CD4-positive, alpha-beta T cell treated with Interleukin-2 at 100 ng/mL for 4 hours (primary cell): ENCODE measurements around the gene ZNF579.
"Not testable (repeated sequence)": the region's sequence is repeated elsewhere in the genome, so short reads cannot be mapped to it uniquely, and the experiment has no call there.

Experiments used
- DNase-seq: peaks from one replicate; pipeline ENCODE4 v3.0.0-alpha.2; 2020; ENCODE audit warnings: low spot score

Gene ZNF579

DNA sequence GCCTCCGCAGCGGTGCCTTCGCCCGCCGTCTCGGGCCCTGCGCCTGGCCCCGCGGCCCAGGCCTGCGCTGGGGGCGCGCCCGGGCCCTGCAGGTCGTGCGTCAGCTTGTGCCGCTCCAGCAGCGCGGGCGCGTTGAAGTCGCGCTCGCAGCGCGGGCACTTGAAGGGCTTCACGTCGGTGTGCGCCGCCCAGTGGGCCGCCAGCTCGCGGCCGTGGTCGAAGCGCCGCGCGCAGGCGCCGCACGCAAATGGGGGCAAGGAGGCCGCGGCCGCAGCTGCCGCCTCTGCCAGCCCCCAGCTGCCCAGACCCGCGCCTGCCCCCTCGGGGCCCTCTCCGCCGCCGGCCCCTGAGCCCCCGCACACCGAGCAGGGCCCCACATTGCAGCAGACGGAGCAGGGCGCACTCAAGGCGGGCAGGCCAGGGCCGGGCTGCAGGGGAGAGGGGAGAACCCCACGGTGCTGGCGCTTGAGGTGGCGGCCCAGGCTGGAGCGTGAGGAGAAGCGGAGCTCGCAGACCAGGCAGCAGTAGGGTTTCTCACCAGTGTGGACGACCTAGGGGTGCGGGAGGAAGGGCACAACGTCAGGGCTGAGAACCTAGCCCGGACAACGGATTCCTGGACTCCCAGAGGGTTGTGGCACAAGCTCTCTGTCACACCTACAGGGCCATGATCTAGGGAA lies 12.6 kb upstream of the ZNF579 start:
- DNase-seq: no peak

- no peak for DNase-seq
Measured at GRCh38 chr19:55592391-55593090, 11.9 kb upstream of the ZNF579 start.

GRCh38 chr19:55591555-55591954 lies 10.9 kb upstream of the ZNF579 start:
- no peak for DNase-seq

GRCh38 chr19:55590617-55591016 lies 10.0 kb upstream of the ZNF579 start:
- DNase-seq: no peak

DNA sequence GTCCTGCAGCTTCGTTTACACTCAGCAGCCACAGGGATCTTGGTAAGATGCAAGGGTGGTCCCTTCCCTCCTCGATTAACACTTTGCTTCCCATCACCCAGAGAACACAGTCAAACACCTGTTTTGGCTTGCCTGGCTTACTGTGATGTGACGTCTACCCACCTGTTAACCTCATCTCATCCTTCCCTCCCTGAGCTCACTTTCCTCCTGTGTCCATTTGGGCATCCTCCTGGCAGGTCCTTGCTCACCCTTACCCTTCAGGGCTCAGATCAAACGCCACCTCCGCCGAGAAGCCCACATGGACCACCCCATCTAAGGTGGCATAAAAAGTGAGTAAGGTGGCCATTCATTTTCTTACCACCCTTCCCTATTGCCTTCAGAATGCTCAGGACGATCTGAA lies 9.5 kb upstream of the ZNF579 start:
- no peak for DNase-seq

- no peak for DNase-seq
Measured at GRCh38 chr19:55588738-55589137, 8.1 kb upstream of the ZNF579 start.

GRCh38 chr19:55586976-55587668 lies 6.5 kb upstream of the ZNF579 start:
- DNase-seq: peak; percentile 94

DNA sequence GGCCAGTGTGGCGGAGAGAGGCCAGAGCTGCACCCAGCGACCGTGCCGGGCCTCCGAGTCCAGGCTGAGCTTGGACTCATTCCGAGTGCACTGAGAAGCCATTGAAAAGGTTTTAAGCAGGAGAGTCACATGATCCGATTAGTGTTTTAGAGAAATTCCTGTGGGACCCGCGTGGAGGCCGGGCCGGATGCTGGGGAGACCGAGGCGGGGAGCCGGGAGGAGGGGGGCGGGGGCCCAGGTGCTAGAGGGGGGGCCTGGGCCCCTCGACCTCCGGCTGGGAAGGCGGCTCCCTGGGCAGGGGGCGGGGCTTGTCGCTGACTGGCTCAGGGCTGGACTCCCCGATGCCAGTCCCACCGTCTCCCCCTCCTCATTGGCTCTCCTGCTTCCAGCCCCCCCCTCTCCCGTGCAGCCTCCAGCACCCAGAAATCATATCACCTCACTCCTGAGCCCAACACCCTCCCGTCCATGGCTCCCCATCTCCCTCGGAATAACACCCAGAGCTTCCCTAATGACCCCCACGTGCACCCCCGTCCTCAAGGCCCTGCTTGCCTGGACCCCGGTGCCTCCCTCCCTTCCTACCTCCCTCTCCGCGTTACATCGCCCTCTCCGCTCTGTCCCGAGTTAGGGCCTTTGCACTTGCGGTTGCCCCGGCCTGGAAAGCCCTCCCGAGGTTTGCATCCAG lies 5.2 kb upstream of the ZNF579 start:
- no peak for DNase-seq

- DNase-seq: no peak
Measured at GRCh38 chr19:55584871-55585270, 4.2 kb upstream of the ZNF579 start.

DNA sequence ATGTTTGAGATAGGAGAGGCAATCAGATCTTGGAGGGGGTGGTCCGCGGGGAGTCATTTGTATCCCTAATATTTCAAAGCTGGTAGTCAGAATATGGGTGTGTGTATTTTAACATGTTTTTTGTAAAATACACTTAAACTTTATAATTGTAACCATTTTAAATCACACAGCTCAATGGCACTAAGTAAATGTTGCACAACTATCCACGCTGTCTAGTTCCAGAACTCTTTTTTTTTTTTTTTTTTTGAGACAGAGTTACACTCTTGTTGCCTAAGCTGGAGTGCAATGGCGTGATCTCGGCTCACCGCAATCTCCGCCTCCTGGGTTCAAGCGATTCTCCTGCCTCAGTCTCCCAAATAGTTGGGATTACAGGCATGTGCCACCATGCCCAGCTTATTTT lies 3.2 kb upstream of the ZNF579 start:
- DNase-seq: not testable (repeated sequence)

DNA sequence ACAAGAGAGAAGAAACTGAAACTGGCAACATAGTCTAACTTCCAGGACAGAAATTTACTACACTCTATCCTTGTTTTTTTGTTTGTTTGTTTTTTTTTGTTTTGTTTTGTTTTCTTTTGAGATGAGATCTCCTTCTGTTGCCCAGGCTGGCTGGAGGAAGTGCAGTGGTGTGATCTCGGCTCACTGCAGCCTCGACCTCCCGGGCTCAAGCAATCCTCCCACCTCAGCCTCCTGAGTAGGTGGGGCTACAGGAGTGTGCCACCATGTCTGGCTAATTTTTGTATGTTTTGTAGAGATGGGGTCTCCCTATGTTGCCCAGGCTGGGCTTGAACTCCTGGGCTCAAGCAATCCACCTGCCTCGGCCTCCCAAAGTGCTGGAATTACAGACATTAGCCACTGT lies 1.6 kb upstream of the ZNF579 start:
- DNase-seq: not testable (repeated sequence)

GRCh38 chr19:55581823-55582223 lies 1.2 kb upstream of the ZNF579 start:
- no peak for DNase-seq

DNA sequence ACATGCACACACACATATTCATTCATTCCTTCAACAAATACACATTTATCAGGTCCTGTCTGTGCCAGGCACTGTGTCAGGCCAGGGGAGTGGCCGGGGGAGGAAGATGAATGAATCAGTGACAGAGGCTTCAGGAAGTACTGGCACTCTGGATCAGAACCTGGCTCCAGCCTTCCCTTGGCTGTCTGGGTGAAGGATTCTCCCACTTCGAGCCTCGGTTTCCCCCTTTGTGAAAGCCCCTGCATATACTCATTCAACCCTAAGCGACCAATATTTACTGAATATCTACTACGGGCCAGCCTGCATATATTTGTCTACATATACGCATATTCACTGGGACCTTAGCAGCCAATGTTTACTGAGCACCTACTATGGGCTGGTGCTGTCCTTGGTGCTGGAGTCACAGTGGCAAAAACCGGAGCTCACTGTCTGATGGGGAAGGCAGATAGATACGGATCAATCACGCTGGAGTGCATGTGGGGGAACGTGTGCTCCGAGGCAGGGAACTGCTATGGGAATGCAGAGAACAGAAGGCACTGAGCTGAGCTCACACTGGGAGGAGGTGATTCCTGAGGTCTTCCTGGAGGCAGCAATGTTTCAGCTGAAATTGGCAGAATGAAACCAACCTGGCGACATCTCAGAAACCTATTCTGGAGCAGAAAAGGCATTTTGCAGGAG lies 636 bp upstream of the ZNF579 start:
- no peak for DNase-seq

DNA sequence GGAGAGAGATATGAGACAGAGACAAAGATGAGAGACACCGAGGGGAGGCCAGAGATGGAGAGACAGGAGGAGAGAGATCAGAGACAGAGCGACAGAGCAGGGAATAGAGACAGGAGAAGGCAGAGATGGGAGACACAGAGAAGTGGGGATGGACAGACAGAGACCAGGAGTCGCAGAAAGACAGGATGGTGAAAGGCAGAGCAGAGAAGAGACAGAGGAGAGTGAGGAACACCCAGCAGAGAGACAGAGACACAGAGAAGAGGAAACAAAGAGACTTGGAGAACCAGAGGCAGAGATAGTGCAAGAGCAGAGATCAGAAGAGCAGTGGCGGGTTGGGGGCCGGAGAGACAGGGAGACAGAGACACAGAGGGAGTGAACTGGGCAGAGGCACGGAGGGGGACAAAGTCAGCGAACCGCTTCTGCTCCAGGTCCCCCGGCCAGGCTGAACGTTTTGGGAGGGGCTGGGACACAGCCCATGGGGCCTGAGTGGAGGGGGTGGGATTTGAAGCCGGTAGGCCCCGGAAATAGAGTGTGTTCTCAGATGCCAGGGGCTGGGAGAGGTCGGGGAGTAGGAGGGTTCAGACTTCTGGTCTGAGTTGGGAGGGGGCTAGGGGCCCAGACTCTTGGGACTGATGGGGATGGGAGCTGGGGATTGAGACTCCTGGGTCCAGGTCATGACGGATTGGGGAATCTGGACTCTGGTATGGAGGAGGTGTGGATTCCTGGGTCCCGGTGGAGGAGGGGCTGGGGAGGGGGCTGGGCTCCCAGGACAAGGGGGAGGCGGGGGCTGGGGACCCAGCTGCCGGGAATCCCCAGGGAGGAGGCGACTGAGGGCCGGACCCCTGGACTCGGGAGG lies 654 bp downstream of the ZNF579 start:
- DNase-seq: no peak

- DNase-seq: no peak
Measured at GRCh38 chr19:55578761-55579747, 1.6 kb downstream of the ZNF579 start.

DNA sequence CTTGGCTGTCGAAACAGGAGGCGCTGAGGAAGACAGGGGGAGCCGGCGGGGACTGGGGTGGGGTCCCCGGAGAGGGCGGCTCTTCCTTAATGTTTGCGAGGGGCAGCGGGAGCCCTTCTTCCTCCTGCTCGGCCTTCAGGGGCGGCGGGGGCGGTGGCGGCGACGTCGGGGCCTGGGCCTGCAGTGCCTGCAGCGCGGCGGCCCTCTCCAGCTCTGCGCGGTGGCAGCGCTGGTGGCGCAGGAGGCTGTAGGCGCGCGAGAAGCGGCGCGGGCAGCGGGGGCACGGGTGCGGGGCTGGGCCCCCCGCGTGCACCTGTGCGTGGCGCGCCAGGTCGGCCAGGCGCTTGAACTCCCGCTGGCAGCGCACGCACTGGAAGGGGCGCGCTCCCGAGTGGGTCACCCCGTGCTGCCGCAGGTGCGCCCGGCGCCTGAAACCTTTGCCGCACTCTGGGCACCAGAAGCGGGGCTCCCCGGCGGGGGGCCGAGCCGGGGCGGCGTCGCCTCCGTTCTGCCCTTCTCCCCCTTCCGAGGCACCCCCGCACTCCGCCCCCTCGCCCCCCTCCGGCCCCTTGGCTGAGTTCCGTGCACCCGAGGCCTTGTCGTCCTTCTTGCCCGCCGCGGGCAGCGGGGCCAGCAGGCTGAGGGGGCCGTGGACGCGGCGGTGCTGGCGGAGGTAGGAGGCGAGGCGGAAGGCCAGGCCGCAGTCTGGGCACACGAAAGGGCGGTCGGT lies 2.5 kb downstream of the ZNF579 start:
- DNase-seq: no peak

GRCh38 chr19:55576746-55577145 lies 3.9 kb downstream of the ZNF579 start:
- no peak for DNase-seq

GRCh38 chr19:55573929-55574328 lies 6.7 kb downstream of the ZNF579 start:
- not testable (repeated sequence) for DNase-seq

DNA sequence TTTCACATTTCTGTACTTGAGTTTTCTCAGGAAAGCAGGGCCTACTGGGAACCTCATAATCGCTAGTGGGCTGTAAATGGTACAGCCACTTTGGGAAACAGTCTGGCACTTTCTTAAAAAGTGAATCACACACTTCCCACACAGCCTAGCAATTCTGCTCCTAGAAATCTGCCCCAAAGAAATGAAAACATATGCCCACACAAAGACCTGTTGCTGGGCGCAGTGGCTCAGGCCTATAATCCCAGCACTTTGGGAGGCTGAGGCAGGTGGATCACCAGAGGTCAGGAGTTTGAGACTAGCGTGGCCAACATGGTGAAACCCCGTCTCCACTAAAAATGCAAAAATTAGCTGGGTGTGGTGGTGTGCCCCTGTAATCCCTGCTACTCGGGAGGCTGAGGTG lies 11.2 kb downstream of the ZNF579 start:
- DNase-seq: not testable (repeated sequence)
